Renal pelvis (tissue), 4 donors: Measurements from ENCODE around the gene FOXB2. TPM values are rescaled to one million over a fixed set of nuclear protein-coding genes. Genes with fewer than 3 reads are reported as not detected.
"Not testable (repeated sequence)": the region's sequence is repeated elsewhere in the genome, so short reads cannot be mapped to it uniquely, and the experiment has no call there.

Experiments used
- DNase-seq: peaks from one replicate; pipeline ENCODE4 v3.0.0-alpha.2; 2013
- polyA plus RNA-seq, 3 donors: library from polyadenylated mRNA; unstranded; fragments of 120-200 nt; gene quantifications; one replicate each; pipeline ENCODE4 v1.2.1, GENCODE V29; 2013; ENCODE audit not compliant: insufficient read length in 3 of 3

FOXB2 gene
- polyA plus RNA-seq, 3 donors: not detected

- DNase-seq: not testable (repeated sequence)
Measured at GRCh38 chr9:77043743-77044142, 24.3 kb downstream of the FOXB2 start.

DNA sequence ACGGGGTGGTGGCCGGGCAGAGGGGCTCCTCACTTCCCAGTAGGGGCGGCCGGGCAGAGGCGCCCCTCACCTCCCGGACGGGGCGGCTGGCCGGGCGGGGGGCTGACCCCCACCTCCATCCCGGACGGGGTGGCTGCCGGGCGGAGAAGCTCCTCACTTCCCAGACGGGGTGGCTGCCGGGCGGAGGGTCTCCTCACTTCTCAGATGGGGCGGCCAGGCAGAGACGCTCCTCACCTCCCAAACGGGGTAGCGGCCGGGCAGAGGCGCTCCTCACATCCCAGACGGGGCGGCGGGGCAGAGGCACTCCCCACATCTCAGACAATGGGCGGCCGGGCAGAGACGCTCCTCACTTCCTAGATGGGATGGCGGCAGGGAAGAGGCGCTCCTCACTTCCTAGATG lies 41.2 kb downstream of the FOXB2 start:
- DNase-seq: not testable (repeated sequence)

DNA sequence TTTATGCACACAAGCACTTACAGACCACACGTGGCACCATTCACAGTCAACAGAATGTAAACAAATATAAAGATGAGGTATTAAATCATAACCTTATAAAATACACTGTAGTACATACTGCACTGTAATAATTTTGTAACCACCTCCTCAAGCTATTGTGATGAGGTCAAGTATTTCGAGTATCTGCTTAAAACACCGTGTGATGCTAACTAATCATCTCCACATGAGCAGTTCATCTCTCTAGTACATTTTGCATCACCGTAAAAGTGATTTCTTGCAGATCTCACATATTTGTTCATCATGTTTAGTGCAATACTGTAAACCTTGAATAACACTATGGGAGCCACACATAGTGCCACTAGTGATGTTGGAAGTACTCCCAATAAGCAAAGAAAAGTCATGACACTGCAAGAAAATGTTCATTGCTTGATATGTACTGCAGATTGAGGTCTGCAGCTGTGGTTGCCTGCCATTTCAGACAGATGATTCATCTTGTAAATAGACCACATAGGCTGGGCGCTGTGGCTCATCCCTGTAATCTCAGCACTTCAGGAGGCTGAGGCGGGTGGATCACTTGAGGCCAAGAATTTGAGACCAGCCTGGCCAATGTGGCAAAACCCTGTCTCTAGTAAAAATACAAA lies 44.3 kb downstream of the FOXB2 start:
- no peak for DNase-seq

DNA sequence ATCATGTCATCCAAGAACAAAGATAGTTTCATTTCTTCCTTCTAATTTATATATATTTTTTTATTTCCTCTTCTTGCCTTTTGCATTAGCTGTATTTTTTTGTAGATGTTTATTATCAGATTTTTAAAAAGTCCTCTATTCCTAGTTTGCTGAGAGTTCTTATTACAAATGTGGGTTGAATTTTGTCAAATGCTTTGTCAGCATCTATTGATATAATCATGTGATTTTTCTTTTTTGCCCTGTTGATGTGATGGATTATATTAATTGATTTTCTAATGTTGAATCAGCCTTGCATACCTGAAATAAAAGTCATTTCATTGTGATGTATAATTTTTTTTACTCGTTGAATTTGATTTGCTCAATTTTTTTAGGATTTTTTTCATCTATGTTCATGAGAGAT lies 46.9 kb downstream of the FOXB2 start:
- DNase-seq: no peak

Other genes starting within 250 kb of the FOXB2 start
- gene PRUNE2, start 113.5 kb upstream of the FOXB2 start, polyA plus RNA-seq: 10 to 100 TPM; 12.0 to 16.8 (median 14.1) TPM
- gene VPS13A, start 157.9 kb downstream of the FOXB2 start, polyA plus RNA-seq: 10 to 100 TPM; 28.8 to 42.1 (median 40.7) TPM